D721Med (cell line): ENCODE data around the gene COP1.
"Not testable (repeated sequence)": the region's sequence is repeated elsewhere in the genome, so short reads cannot be mapped to it uniquely, and the experiment has no call there.

Experiments used
- DNase-seq: peaks from one replicate; pipeline ENCODE4 v3.0.0; 2011; ENCODE audit warnings: low spot score; ENCODE audit not compliant: insufficient read length
- FAIRE-seq: peaks from 2 replicates; lab custom pipeline; 2011; peaks lifted over from hg19 to GRCh38; lab: Jason Lieb, UNC
- TF ChIP-seq, protein P1 (sequence below): IDR thresholded peaks from 2 replicates; pipeline ENCODE4 v1.5.1; 2012; ENCODE audit warnings: mild to moderate bottlenecking, control low read depth; ENCODE audit not compliant: insufficient read depth; ENCODE audit errors: missing control alignments

Gene COP1

GRCh38 chr1:176032040-176032645 lies 174.9 kb downstream of the COP1 start:
- FAIRE-seq (no peak), DNase-seq (no peak)
- TF ChIP-seq, protein P1, sequence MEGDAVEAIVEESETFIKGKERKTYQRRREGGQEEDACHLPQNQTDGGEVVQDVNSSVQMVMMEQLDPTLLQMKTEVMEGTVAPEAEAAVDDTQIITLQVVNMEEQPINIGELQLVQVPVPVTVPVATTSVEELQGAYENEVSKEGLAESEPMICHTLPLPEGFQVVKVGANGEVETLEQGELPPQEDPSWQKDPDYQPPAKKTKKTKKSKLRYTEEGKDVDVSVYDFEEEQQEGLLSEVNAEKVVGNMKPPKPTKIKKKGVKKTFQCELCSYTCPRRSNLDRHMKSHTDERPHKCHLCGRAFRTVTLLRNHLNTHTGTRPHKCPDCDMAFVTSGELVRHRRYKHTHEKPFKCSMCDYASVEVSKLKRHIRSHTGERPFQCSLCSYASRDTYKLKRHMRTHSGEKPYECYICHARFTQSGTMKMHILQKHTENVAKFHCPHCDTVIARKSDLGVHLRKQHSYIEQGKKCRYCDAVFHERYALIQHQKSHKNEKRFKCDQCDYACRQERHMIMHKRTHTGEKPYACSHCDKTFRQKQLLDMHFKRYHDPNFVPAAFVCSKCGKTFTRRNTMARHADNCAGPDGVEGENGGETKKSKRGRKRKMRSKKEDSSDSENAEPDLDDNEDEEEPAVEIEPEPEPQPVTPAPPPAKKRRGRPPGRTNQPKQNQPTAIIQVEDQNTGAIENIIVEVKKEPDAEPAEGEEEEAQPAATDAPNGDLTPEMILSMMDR: no peak

GRCh38 chr1:176029609-176030008 lies 177.5 kb downstream of the COP1 start:
- TF ChIP-seq, protein P1: no peak
- peak; percentile 11 for FAIRE-seq
- no peak for DNase-seq

DNA sequence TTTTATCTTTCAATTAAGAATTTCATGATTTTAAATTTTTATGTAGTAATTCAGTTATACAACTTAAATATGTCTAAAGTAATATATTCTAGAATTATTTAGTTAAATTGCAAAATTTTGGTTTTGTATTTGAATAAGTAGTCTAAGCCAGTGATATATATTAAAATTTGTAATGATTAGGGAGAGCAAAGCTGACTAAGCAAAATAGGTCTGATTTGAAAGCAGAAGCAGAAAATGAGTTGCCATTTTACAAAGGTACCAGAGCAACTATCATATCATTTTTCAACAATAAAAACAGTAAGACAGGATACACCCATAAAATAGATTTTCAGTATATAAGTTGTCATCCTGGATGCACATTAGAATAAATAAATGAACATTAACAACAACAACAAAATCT lies 177.9 kb downstream of the COP1 start:
- no peak for FAIRE-seq

DNA sequence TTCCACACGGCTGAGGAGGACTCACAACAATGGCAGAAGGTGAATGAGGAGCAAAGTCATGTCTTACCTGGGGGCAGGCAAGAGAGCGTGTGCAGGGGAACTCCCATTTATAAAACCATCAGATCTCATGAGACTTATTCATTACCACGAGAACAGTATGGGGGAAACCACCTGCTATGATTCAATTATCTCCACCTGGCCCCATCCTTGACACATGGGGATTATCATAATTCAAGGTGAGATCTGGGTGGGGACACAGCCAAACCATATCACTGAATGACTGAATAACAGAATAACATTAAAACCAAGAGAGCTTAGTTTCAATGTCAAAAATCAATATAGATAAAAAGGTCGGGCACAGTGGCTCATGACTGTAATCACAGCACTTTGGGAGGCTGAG lies 179.2 kb downstream of the COP1 start:
- FAIRE-seq, DNase-seq: not testable (repeated sequence)

More for the DNA sequence above, 177.9 kb downstream of the COP1 start:
- TF ChIP-seq, protein P1: no peak
- DNase-seq: no peak

DNA sequence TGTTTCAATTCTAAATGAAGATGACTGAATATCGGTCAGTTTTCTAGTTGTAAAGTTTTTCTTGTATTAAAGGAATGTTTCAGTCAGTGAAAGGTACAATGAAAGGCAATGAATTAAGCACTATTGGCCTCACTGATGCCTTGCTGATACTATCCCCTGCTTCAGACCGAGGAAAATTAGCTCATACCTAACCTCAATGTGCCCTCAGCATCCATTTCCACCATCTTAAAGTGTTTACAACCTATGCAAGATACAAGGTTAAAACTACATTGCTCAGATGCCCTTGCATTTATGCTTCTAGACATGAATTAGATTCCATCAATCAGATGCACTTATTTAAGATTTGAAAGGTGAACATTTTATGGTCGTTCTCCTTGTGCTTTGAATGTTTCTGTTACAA lies 184.5 kb downstream of the COP1 start:
- TF ChIP-seq, protein P1: no peak
- FAIRE-seq (peak; percentile 94), DNase-seq (no peak)

- FAIRE-seq (peak; percentile 60), DNase-seq (no peak)
- TF ChIP-seq, protein P1: no peak
Measured at GRCh38 chr1:176017722-176018121, 189.4 kb downstream of the COP1 start.

- TF ChIP-seq, protein P1: no peak
- FAIRE-seq: no peak
Measured at GRCh38 chr1:176009951-176010350, 197.1 kb downstream of the COP1 start.

DNA sequence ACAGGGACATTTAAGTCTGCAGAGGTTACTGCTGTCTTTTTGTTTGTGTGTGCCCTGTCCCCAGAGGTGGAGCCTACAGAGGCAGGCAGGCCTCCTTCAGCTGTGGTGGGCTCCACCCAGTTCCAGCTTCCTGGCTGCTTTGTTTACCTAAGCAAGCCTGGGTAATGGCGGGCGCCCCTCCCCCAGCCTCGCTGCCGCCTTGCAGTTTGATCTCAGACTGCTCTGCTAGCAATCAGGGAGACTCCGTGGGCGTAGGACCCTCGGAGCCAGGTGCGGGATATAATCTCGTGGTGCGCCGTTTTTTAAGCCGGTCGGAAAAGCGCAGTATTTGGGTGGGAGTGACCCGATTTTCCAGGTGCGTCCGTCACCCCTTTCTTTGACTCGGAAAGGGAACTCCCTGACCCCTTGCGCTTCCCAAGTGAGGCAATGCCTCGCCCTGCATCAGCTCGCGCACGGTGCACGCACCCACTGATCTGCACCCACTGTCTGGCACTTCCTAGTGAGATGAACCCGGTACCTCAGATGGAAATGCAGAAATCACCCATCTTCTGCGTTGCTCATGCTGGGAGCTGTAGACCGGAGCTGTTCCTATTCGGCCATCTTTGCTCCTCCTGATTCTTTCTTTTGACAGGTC lies 199.2 kb downstream of the COP1 start:
- not testable (repeated sequence) for DNase-seq, FAIRE-seq

More at GRCh38 chr1:176009951-176010350, 197.1 kb downstream of the COP1 start:
- DNase-seq: no peak

GRCh38 chr1:175994660-175995059 lies 212.4 kb downstream of the COP1 start:
- not testable (repeated sequence) for FAIRE-seq, DNase-seq

DNA sequence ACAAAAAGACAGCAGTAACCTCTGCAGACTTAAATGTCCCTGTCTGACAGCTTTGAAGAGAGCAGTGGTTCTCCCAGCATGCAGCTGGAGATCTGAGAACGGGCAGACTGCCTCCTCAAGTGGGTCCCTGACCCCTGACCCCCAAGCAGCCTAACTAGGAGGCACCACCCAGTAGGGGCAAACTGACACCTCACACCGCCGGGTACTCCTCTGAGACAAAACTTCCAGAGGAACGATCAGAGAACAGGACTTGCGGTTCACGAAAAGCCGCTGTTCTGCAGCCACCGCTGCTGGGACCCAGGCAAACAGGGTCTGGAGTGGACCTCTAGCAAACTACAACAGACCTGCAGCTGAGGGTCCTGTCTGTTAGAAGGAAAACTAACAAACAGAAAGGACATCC lies 214.3 kb downstream of the COP1 start:
- not testable (repeated sequence) for FAIRE-seq, DNase-seq

GRCh38 chr1:175992202-175992601 lies 214.9 kb downstream of the COP1 start:
- not testable (repeated sequence) for FAIRE-seq, DNase-seq
